ENCODE measurements around the gene COL4A2.

Gene COL4A2

DNA sequence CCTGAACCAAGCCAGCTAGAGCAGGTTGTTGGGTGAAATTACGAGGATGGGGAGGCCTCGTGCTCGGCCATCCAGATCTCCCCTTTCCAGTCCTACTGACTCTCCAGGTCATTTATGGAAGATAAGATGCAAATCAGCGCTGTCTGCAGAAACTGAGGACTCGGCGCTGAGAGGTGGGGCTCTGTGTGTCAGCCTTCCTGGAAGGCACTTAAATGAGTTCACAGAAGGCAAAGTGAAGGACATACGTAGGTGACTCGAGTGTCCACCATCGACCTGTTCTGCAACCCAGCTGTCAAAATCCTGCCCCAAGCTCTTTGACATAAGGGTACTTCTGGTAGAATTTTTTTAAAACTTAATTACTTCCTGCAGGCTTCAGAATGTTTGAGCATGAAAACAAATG, 168.0 kb downstream of the COL4A2 start:
- no peaks in the 10 kb centered on the region for H3K27me3 ChIP-seq (ENCODE audit: insufficient read depth, low read length)
- H2AFZ ChIP-seq (ENCODE audit: low read length, unreplicated experiment): no peak overlapping the region
- no peak overlapping the region for H3K27ac ChIP-seq (ENCODE audit: low read depth, low read length)
- peaks cover 3% of the 10 kb centered on the region for H3K4me1 ChIP-seq (ENCODE audit: control insufficient read depth, insufficient read depth, low read length, unreplicated experiment)
- no peaks in the 10 kb centered on the region for H3K79me2 ChIP-seq (ENCODE audit: control insufficient read depth, insufficient read depth, low read length, unreplicated experiment)
- peaks cover 3% of the 10 kb centered on the region; the same call in 1 of the 2 replicates for H3K36me3 ChIP-seq (ENCODE audit: insufficient read depth, low read length)
- H3K4me3 ChIP-seq (ENCODE audit: low read depth, low read length): no peak overlapping the region

GRCh38 chr13:110475550-110476219, 168.6 kb downstream of the COL4A2 start:
- H3K27ac ChIP-seq (ENCODE audit: low read depth, low read length): no peak overlapping the region
- H2AFZ ChIP-seq (ENCODE audit: low read length, unreplicated experiment): no peak overlapping the region
- no peaks in the 10 kb centered on the region for H3K27me3 ChIP-seq (ENCODE audit: insufficient read depth, low read length)
- no peak overlapping the region for H3K4me3 ChIP-seq (ENCODE audit: low read depth, low read length)
- H3K4me1 ChIP-seq (ENCODE audit: control insufficient read depth, insufficient read depth, low read length, unreplicated experiment): peaks cover 3% of the 10 kb centered on the region
- no peaks in the 10 kb centered on the region for H3K79me2 ChIP-seq (ENCODE audit: control insufficient read depth, insufficient read depth, low read length, unreplicated experiment)
- H3K36me3 ChIP-seq (ENCODE audit: insufficient read depth, low read length): peaks cover 3% of the 10 kb centered on the region; the same call in 1 of the 2 replicates

- no peaks in the 10 kb centered on the region for H3K27me3 ChIP-seq (ENCODE audit: insufficient read depth, low read length)
- H2AFZ ChIP-seq (ENCODE audit: low read length, unreplicated experiment): no peak overlapping the region
- no peak overlapping the region for H3K27ac ChIP-seq (ENCODE audit: low read depth, low read length)
- peaks cover 3% of the 10 kb centered on the region for H3K4me1 ChIP-seq (ENCODE audit: control insufficient read depth, insufficient read depth, low read length, unreplicated experiment)
- H3K4me3 ChIP-seq (ENCODE audit: low read depth, low read length): no peak overlapping the region
- H3K79me2 ChIP-seq (ENCODE audit: control insufficient read depth, insufficient read depth, low read length, unreplicated experiment): no peaks in the 10 kb centered on the region
- peaks cover 3% of the 10 kb centered on the region; the same call in 1 of the 2 replicates for H3K36me3 ChIP-seq (ENCODE audit: insufficient read depth, low read length)
These were observed 169.1 kb downstream of the COL4A2 start for GRCh38 chr13:110476220-110476617.

GRCh38 chr13:110477706-110478245, 170.7 kb downstream of the COL4A2 start:
- no peaks in the 10 kb centered on the region for H3K4me1 ChIP-seq (ENCODE audit: control insufficient read depth, insufficient read depth, low read length, unreplicated experiment)

DNA sequence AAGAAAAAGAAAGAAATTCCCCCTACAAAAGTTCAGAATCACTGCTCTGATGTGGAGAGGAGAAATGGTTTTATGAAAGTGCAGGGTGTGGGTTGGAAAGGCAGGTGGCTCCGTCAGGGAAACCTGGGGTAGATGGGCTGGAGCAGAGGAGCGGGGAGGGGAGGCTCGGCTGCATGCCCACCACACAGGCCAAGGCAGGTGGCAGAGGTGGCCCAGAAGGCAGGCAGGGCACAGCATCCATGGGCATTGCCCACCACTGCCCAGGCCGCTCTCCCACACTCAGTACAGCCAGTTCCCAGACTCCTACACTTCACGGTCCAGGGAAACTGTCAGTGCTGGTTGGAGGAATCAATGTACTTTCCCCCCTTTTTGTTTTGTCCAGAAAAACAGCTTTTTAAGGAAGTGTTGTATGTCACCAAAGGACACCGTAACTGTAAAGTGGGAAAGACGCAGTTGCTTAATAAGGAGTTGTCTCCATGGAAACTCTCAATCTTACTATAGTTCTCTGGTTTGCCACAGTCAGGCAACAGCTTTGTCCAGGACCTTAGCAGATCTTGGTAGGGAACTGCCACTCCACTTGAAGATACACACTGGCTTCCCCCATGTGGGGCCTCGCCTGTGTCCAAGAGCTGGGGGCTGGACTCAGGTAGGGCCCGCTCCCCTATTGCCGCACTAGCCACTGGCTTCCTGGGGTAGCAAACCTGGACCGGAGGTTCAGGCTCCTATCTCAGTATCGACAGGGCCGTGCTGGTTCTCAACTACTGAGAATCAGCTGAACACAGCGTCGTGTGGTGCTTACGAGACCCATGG, 171.5 kb downstream of the COL4A2 start:
- H3K27ac ChIP-seq (ENCODE audit: low read depth, low read length): no peak overlapping the region
- no peaks in the 10 kb centered on the region for H3K4me1 ChIP-seq (ENCODE audit: control insufficient read depth, insufficient read depth, low read length, unreplicated experiment)
- no peak overlapping the region for H3K4me3 ChIP-seq (ENCODE audit: low read depth, low read length)
- H3K36me3 ChIP-seq (ENCODE audit: insufficient read depth, low read length): peaks cover 8% of the 10 kb centered on the region; the same call in 1 of the 2 replicates
- no peak overlapping the region for H2AFZ ChIP-seq (ENCODE audit: low read length, unreplicated experiment)
- H3K79me2 ChIP-seq (ENCODE audit: control insufficient read depth, insufficient read depth, low read length, unreplicated experiment): no peaks in the 10 kb centered on the region
- no peaks in the 10 kb centered on the region for H3K27me3 ChIP-seq (ENCODE audit: insufficient read depth, low read length)

More at GRCh38 chr13:110477706-110478245, 170.7 kb downstream of the COL4A2 start:
- Histone ChIP-seq H3K79me2 (ENCODE audit: control insufficient read depth, insufficient read depth, low read length, unreplicated experiment) (no peaks in the 10 kb centered on the region), H3K36me3 (ENCODE audit: insufficient read depth, low read length) (peaks cover 10% of the 10 kb centered on the region; the same call in 1 of the 2 replicates), H3K4me3 (ENCODE audit: low read depth, low read length) (no peak overlapping the region), H2AFZ (ENCODE audit: low read length, unreplicated experiment) (no peak overlapping the region), H3K27me3 (ENCODE audit: insufficient read depth, low read length) (no peaks in the 10 kb centered on the region), H3K27ac (ENCODE audit: low read depth, low read length) (no peak overlapping the region)

GRCh38 chr13:110479215-110479545, 172.1 kb downstream of the COL4A2 start:
- Histone ChIP-seq H3K36me3 (ENCODE audit: insufficient read depth, low read length) (peaks cover 8% of the 10 kb centered on the region; the same call in 1 of the 2 replicates), H2AFZ (ENCODE audit: low read length, unreplicated experiment) (no peak overlapping the region), H3K79me2 (ENCODE audit: control insufficient read depth, insufficient read depth, low read length, unreplicated experiment) (no peaks in the 10 kb centered on the region), H3K27ac (ENCODE audit: low read depth, low read length) (no peak overlapping the region), H3K4me3 (ENCODE audit: low read depth, low read length) (no peak overlapping the region), H3K27me3 (ENCODE audit: insufficient read depth, low read length) (no peaks in the 10 kb centered on the region), H3K4me1 (ENCODE audit: control insufficient read depth, insufficient read depth, low read length, unreplicated experiment) (no peaks in the 10 kb centered on the region)

- Histone ChIP-seq H2AFZ (ENCODE audit: low read length, unreplicated experiment) (no peak overlapping the region), H3K4me1 (ENCODE audit: control insufficient read depth, insufficient read depth, low read length, unreplicated experiment) (no peaks in the 10 kb centered on the region), H3K4me3 (ENCODE audit: low read depth, low read length) (no peak overlapping the region), H3K36me3 (ENCODE audit: insufficient read depth, low read length) (peaks cover 8% of the 10 kb centered on the region; the same call in 1 of the 2 replicates), H3K27me3 (ENCODE audit: insufficient read depth, low read length) (no peaks in the 10 kb centered on the region), H3K27ac (ENCODE audit: low read depth, low read length) (no peak overlapping the region), H3K79me2 (ENCODE audit: control insufficient read depth, insufficient read depth, low read length, unreplicated experiment) (no peaks in the 10 kb centered on the region)
These were observed 172.6 kb downstream of the COL4A2 start for GRCh38 chr13:110479648-110480047.

DNA sequence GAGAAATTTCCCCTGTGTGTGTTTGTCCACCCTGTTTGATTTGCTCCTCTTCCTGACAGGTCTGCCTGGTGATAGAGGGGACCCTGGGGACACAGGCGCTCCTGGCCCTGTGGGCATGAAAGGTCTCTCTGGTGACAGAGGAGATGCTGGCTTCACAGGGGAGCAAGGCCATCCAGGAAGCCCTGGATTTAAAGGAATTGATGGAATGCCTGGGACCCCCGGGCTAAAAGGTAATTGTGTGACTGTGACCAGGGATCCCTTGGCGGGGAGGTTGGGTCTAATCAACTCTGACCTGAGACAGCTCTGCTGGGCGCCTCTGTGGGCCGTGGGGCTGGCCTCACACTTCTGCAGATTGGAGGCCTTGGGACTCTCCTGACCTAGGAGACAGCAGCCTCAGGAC, 173.1 kb downstream of the COL4A2 start:
- H3K79me2 ChIP-seq (ENCODE audit: control insufficient read depth, insufficient read depth, low read length, unreplicated experiment): no peaks in the 10 kb centered on the region
- no peak overlapping the region for H3K4me3 ChIP-seq (ENCODE audit: low read depth, low read length)
- H3K27me3 ChIP-seq (ENCODE audit: insufficient read depth, low read length): no peaks in the 10 kb centered on the region
- H3K36me3 ChIP-seq (ENCODE audit: insufficient read depth, low read length): peaks cover 8% of the 10 kb centered on the region; the same call in 1 of the 2 replicates
- H3K4me1 ChIP-seq (ENCODE audit: control insufficient read depth, insufficient read depth, low read length, unreplicated experiment): no peaks in the 10 kb centered on the region
- no peak overlapping the region for H3K27ac ChIP-seq (ENCODE audit: low read depth, low read length)
- no peak overlapping the region for H2AFZ ChIP-seq (ENCODE audit: low read length, unreplicated experiment)

GRCh38 chr13:110483386-110483968, 176.4 kb downstream of the COL4A2 start:
- peaks cover 8% of the 10 kb centered on the region; the same call in 1 of the 2 replicates for H3K36me3 ChIP-seq (ENCODE audit: insufficient read depth, low read length)
- H3K27me3 ChIP-seq (ENCODE audit: insufficient read depth, low read length): no peaks in the 10 kb centered on the region
- peaks cover 7% of the 10 kb centered on the region for H3K4me1 ChIP-seq (ENCODE audit: control insufficient read depth, insufficient read depth, low read length, unreplicated experiment)
- no peak overlapping the region for H3K4me3 ChIP-seq (ENCODE audit: low read depth, low read length)
- H3K27ac ChIP-seq (ENCODE audit: low read depth, low read length): no peak overlapping the region
- H3K79me2 ChIP-seq (ENCODE audit: control insufficient read depth, insufficient read depth, low read length, unreplicated experiment): no peaks in the 10 kb centered on the region
- H2AFZ ChIP-seq (ENCODE audit: low read length, unreplicated experiment): no peak overlapping the region

GRCh38 chr13:110484290-110485048, 177.4 kb downstream of the COL4A2 start:
- Histone ChIP-seq H3K27me3 (ENCODE audit: insufficient read depth, low read length) (no peaks in the 10 kb centered on the region), H3K36me3 (ENCODE audit: insufficient read depth, low read length) (peaks cover 8% of the 10 kb centered on the region; the same call in 1 of the 2 replicates), H2AFZ (ENCODE audit: low read length, unreplicated experiment) (no peak overlapping the region), H3K27ac (ENCODE audit: low read depth, low read length) (no peak overlapping the region), H3K4me3 (ENCODE audit: low read depth, low read length) (no peak overlapping the region), H3K4me1 (ENCODE audit: control insufficient read depth, insufficient read depth, low read length, unreplicated experiment) (peaks cover 7% of the 10 kb centered on the region), H3K79me2 (ENCODE audit: control insufficient read depth, insufficient read depth, low read length, unreplicated experiment) (no peaks in the 10 kb centered on the region)

All from ACC112 (cell line).